ENCODE data around the gene FMNL1.

GRCh38 chr17:45222996-45223538 is 1.4 kb downstream of the FMNL1 start:
- TF ChIP-seq EZH2 (IDR thresholded peaks at IDR 0.05), result no peak
- no peak for TF ChIP-seq POLR2AphosphoS5 (IDR thresholded peaks at IDR 0.05; ENCODE audit: borderline replicate concordance, low read depth, low read length)
